Stomach smooth muscle (tissue), 2 donors: Measurements from ENCODE around the gene TEAD1.

Experiments
- H3K27ac ChIP-seq: one replicate; pipeline ENCODE4 v1.7.0; 2013; ENCODE audit warnings: mild to moderate bottlenecking, low read length, inconsistent platforms
- H3K27me3 ChIP-seq, 2 donors: one replicate each; pipeline ENCODE4 v1.7.0; 2013; ENCODE audit warnings: low read length in 2 of 2; ENCODE audit not compliant: insufficient read depth in 2 of 2, control insufficient read depth in 1 of 2
- H3K36me3 ChIP-seq, 2 donors: one replicate each; pipeline ENCODE4 v1.7.0; 2013; ENCODE audit warnings: low read length in 2 of 2; ENCODE audit not compliant: control insufficient read depth in 2 of 2, insufficient read depth in 2 of 2
- H3K4me1 ChIP-seq: one replicate; pipeline ENCODE4 v1.7.0; 2013; ENCODE audit warnings: low read length; ENCODE audit not compliant: control insufficient read depth, insufficient read depth
- H3K4me3 ChIP-seq, 2 donors: one replicate each; pipeline ENCODE4 v1.7.0; 2013; ENCODE audit warnings: low read length in 2 of 2
- H3K9ac ChIP-seq, 2 donors: one replicate each; pipeline ENCODE4 v1.7.0; 2013; ENCODE audit warnings: low read length in 2 of 2, mild to moderate bottlenecking in 1 of 2
- H3K9me3 ChIP-seq, 2 donors: one replicate each; pipeline ENCODE4 v1.7.0; 2013; ENCODE audit warnings: low read length in 2 of 2; ENCODE audit not compliant: control insufficient read depth in 2 of 2
- donor health status: healthy.
- donor health status: Pancreatic carcinoma.

Gene TEAD1

DNA sequence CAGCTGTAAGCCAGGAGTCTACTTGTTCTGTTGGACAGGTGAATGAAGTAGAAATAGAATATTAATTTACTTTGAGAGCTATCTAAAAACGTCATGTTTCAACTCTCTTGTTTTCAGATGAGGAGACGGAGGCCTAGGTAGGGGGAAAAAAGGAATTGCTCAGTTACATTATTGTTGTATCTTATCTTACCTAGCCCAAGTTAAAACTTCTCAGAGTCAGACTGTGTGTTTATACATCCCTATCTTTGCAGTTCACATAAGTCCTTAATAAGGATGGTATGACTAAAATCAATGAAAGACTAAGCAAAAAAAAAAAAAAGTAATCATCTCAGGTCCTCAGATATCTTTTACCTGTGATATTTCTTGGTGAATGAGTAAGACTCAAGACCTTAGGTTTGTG lies 62.8 kb downstream of the TEAD1 start:
- no peaks in the 10 kb centered on the region for H3K36me3 ChIP-seq
- H3K9me3 ChIP-seq: no peaks in the 10 kb centered on the region
- H3K4me3 ChIP-seq: no peak overlapping the region
- H3K27me3 ChIP-seq: no peaks in the 10 kb centered on the region
- H3K27ac ChIP-seq: no peak overlapping the region
- no peaks in the 10 kb centered on the region for H3K4me1 ChIP-seq
- no peak overlapping the region for H3K9ac ChIP-seq

DNA sequence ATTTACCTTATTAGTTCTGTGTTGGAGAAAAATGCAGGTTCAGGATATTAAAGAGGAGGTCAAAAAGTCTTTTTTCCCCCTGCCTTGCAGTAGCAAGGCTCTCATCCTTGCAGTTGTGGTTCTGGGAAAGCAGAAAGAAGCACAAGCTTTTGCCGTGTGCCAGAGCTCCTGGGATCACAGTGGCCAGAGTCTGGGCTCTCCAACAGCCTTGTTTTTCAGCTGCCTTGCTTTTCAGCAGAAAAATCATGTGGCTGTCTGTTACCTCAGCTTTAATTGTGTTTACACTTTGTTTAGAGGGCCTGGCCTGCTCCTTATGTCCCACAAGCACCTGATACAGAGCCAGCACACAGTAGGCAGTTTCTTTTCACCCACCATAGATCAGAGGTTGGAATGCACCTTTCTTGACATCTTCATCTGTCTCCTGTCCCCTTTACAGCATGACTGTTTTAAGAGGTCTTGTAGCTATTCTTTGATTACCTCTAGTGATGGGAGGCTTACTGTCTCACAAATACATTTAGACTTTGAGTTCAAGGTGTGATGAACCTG lies 67.5 kb downstream of the TEAD1 start:
- Histone ChIP-seq H3K27me3 (no peaks in the 10 kb centered on the region), H3K4me3 (no peak overlapping the region), H3K4me1 (peaks cover 15% of the 10 kb centered on the region), H3K27ac (no peak overlapping the region), H3K36me3 (no peaks in the 10 kb centered on the region), H3K9ac (no peak overlapping the region), H3K9me3 (no peaks in the 10 kb centered on the region)

DNA sequence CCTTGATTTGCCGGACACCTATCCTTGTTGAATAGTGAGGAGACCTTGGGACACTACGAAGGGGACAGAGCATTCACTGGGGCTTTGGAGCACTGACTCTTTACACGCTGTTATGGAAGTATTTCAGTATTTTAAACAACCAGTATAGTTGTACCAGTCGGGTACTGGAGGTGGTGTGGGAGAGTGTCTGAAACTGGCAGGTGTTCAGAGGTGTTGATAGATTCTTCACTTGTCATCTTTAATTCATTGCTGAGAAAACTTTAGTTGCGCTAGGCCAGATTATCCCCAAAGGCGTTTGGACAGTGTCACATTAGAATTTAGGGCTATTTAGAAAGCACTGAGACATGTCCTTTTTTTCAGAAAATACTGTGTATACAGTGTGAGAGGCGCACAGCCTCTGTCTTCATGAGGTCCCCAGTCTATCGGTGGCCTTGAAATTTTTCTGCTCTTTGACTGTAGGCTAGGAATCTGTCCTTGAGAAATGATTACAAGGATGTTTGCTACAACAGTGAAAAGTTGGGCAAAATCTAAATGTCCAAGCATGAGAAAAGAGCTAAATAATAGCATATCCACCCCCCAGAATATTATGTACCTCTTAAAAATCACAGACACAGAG lies 69.7 kb downstream of the TEAD1 start:
- no peak overlapping the region for H3K9ac ChIP-seq
- H3K27ac ChIP-seq: no peak overlapping the region
- no peaks in the 10 kb centered on the region for H3K9me3 ChIP-seq

DNA sequence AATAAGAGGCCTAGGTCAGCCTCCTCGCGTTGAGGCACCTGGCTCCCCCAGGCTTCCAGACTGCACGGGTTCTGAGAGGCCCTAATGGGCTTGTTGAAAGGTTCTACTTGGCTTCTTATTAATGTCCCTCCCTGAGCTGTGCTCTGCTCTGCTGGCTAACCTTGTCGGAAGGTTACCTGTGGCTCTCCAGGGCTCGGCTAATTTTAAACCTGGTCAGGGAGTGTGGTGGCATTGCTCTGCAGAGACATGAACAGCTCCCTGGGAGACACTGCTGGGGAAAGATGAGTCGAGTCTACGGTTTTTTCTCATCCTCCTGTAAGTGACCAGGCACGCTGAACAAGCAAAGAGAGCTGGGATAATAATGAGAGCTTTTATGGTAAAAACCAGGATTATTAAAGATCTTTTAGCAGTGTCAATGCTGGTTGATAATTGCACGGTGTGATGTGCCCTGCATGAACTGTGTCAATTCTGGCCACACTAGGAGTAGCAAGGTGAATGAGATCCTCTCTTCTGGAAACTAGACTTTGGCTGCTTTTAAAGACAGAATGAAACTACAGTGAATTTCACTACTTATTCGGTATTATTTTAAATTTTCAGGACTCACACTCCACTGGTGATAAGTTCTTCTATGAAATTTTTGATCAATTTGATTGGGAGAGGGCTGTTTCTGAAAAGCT lies 70.7 kb downstream of the TEAD1 start:
- H3K9ac ChIP-seq: peak overlapping the region in 1 of 2 donors; percentile 29
- no peaks in the 10 kb centered on the region for H3K27me3 ChIP-seq
- H3K36me3 ChIP-seq: no peaks in the 10 kb centered on the region
- H3K27ac ChIP-seq: peak overlapping the region; percentile 46
- H3K4me1 ChIP-seq: peaks cover 27% of the 10 kb centered on the region
- H3K9me3 ChIP-seq: no peaks in the 10 kb centered on the region
- no peak overlapping the region for H3K4me3 ChIP-seq

More for the DNA sequence above, 69.7 kb downstream of the TEAD1 start:
- no peaks in the 10 kb centered on the region for H3K36me3 ChIP-seq
- no peaks in the 10 kb centered on the region for H3K27me3 ChIP-seq
- H3K4me1 ChIP-seq: peaks cover 18% of the 10 kb centered on the region
- H3K4me3 ChIP-seq: no peak overlapping the region

DNA sequence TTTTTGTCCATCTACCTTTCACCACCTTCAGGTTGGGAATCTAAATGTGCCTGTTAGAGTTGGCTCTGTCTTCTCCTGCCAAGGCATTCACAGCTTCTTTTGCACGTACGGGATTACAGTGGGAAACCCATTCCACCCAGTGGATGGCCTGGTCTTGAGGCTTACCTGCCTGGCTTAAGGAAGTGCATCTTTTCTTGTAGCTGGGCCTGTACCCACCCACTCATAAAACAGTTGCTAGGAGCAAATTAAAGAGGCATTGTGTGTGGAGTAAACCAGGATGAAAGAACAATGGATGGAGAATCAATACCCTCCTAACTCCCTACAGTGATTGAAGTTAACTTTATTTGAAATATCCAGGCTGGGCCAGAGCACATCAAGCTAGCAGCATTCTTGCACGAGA lies 71.6 kb downstream of the TEAD1 start:
- Histone ChIP-seq H3K9ac (no peak overlapping the region), H3K36me3 (no peaks in the 10 kb centered on the region), H3K4me3 (no peak overlapping the region), H3K27me3 (no peaks in the 10 kb centered on the region), H3K27ac (peak overlapping the region; percentile 11), H3K4me1 (peaks cover 33% of the 10 kb centered on the region), H3K9me3 (no peaks in the 10 kb centered on the region)

DNA sequence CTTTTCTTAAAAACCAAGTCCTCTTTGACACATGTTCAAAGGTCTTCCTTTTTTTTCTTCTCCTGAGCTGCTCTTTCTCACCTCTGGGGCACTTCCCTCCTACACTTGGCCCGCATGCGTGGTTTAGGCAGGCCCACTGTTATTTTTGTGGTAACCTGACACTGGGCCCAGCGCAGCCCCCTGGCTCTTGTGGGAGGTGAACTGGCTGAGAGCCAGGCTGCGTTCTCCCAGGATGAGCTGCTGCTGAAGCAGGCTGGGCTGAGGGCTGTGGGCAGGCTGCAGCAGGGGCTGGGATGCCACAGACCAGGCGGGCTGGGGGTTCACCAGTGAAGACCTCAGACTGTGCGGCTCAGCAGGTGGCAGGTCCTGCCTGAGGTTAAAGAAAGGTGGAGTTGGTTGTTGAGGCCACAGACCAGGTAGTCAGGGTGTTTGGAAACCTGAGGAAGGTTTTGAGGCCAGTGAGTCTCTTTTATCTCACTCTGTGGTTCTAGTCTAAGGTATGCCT lies 72.4 kb downstream of the TEAD1 start:
- H3K9ac ChIP-seq: no peak overlapping the region
- peaks cover 35% of the 10 kb centered on the region for H3K4me1 ChIP-seq
- H3K27me3 ChIP-seq: no peaks in the 10 kb centered on the region
- H3K4me3 ChIP-seq: no peak overlapping the region
- no peaks in the 10 kb centered on the region for H3K36me3 ChIP-seq
- H3K27ac ChIP-seq: no peak overlapping the region
- no peaks in the 10 kb centered on the region for H3K9me3 ChIP-seq

DNA sequence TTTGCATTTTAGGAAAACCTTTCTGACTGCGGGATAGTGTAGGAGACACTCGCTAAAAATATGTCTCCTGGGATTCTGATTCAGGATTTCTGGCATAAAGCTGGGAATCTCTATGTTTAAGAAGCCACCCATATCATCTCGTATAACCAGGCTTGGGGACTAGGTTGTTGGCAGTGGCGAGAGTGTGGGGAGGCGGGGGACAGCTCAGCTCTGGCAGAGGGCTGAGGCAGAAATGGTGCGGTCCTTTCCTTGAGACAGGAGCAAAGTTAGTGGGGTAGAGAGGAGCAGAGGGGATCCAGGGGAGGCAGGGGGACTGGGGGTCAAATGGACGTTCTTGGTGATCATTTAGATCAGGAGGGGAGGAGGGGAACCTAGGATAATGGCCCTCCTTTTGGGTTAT lies 74.3 kb downstream of the TEAD1 start:
- no peaks in the 10 kb centered on the region for H3K36me3 ChIP-seq
- H3K9me3 ChIP-seq: no peaks in the 10 kb centered on the region
- H3K27ac ChIP-seq: no peak overlapping the region
- H3K9ac ChIP-seq: no peak overlapping the region
- H3K27me3 ChIP-seq: no peaks in the 10 kb centered on the region
- H3K4me1 ChIP-seq: peaks cover 37% of the 10 kb centered on the region
- H3K4me3 ChIP-seq: no peak overlapping the region

DNA sequence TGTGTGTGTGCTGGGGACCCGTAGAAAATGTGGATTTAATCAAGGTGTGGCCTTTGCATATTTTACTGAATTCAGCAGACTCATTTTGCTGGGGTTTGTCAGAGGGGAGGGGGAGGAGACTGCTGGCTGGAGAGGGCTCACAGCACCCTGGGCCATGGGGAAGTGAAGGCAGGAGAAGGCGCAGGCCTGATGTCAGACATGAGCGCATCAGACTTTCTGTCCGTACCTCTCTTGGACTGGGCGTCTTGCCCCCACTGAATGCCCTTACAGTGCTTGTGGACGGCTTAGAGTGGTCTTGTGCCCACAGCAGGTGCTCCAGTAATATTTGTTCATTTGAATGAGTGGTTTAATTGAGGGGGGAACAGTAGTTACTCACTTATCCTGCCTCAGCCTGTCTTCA lies 75.2 kb downstream of the TEAD1 start:
- Histone ChIP-seq H3K27me3 (no peaks in the 10 kb centered on the region), H3K36me3 (no peaks in the 10 kb centered on the region), H3K4me3 (no peak overlapping the region), H3K9ac (no peak overlapping the region), H3K4me1 (peaks cover 37% of the 10 kb centered on the region), H3K27ac (no peak overlapping the region), H3K9me3 (no peaks in the 10 kb centered on the region)

DNA sequence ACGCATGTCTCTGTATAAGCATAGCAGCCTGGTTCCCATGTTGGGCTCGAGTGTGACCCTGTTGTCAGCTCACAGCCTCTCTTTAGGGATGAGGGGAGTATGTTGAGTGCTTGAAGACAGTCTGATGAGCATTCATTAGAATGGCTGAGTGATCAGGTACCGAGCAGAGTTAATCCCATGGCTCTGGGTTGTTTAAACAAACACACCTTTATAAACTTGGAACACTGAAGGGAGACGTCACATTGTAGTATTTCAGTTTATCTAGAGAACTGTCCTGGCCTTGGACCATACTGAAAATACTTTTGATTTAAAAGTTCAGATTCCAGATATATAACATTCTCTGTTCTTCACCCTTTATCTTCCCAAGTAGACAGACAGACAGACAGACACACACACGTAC lies 76.0 kb downstream of the TEAD1 start:
- Histone ChIP-seq H3K36me3 (no peaks in the 10 kb centered on the region), H3K27me3 (no peaks in the 10 kb centered on the region), H3K4me3 (no peak overlapping the region), H3K9ac (no peak overlapping the region), H3K9me3 (no peaks in the 10 kb centered on the region), H3K4me1 (peaks cover 31% of the 10 kb centered on the region), H3K27ac (no peak overlapping the region)

DNA sequence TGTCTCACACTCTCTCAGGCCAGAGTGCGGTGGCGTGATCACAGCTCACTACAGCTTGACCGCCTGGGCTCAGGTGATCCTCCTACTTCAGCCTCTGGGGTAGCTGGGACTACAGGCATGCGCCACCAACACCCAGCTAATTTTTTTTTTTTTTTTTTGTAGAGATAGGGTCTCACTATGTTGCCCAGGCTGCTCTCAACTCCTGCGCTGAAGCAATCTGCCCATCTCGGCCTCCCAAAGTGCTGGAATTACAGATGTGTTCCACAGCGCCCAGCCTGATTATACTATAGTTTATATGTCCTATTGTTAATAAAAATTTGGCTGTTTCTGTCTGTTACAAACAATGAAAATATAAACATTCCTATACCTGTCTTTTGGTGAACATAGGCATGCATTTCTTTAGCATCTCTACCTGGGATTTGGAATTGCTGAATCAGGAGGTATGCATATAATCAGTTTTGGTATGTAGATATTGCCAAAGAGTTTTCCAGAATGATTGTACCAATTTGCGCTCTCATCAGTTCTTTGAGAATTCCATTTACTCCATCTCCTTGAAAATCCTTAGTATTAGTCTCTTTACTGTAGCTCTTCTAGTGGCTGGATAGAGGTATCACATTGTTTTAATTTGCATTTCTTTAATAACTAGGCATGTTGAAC lies 78.8 kb downstream of the TEAD1 start:
- no peaks in the 10 kb centered on the region for H3K36me3 ChIP-seq
- no peak overlapping the region for H3K9ac ChIP-seq
- H3K4me1 ChIP-seq: peaks cover 24% of the 10 kb centered on the region
- H3K27ac ChIP-seq: no peak overlapping the region
- H3K4me3 ChIP-seq: no peak overlapping the region
- H3K27me3 ChIP-seq: no peaks in the 10 kb centered on the region
- H3K9me3 ChIP-seq: no peaks in the 10 kb centered on the region
